Frontal cortex (tissue), 4 donors: Measurements from ENCODE around the gene ALKBH5. TPM values are rescaled to one million over a fixed set of nuclear protein-coding genes. Genes with fewer than 3 reads are reported as not detected.

Experiments
- DNase-seq, 2 donors: peaks; one replicate each; pipeline ENCODE4 v3.0.0; 2012; ENCODE audit warnings: low spot score in 2 of 2
- FAIRE-seq: peaks from 2 replicates; lab custom pipeline; 2012; peaks lifted over from hg19 to GRCh38; lab: Jason Lieb, UNC
- total RNA-seq: library from RNA; depleted of rRNA; stranded (reverse); fragments of >200 nt; gene quantifications from one replicate; pipeline ENCODE4 v1.2.3, GENCODE V29; 2014
- donor health status: control.
- donor health status: control.
- donor health status: control.

ALKBH5 gene
- total RNA-seq, 1 donor from 2014 or later: 82.7 TPM

DNA sequence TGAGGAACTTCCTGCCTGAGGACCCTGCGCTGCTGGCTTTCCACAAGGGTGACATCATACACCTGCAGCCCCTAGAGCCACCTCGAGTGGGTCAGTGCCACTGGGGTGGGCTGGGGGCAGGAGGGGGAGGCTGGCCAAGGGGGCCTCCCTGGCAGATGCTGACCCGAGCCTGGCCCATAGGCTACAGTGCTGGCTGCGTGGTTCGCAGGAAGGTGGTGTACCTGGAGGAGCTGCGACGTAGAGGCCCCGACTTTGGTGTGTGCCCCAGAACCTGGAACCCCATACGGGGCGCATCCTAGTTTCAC, 26.7 kb upstream of the ALKBH5 start:
- DNase-seq (no peak), FAIRE-seq (no peak)

DNA sequence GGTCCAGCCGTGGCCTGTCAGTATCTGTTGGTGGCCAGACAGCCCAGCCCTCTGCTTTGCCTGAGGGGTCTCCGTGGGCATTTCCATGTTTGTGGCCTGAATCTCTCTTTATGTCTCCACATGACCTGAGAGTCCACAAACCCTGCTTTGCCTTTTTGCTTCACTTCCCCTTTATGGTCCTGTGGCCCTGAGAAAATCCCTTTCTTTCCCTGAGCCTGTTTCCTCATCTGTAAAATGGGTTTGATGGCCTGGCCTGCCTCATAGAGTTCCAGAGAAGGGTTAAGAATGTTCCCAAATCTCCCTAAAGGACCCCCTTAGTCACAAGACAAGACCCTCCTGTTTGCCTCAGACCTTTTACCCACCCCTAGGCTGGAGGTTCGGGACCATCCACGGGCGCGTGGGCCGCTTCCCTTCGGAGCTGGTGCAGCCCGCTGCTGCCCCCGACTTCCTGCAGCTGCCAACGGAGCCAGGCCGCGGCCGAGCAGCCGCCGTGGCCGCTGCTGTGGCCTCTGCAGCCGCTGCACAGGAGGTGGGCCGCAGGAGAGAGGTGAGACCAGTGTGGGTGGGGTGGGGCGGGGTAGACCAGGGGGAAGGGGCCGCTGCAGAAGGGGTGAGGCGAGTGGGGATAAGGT, 26.2 kb upstream of the ALKBH5 start:
- no peak for DNase-seq
- no peak for FAIRE-seq

DNA sequence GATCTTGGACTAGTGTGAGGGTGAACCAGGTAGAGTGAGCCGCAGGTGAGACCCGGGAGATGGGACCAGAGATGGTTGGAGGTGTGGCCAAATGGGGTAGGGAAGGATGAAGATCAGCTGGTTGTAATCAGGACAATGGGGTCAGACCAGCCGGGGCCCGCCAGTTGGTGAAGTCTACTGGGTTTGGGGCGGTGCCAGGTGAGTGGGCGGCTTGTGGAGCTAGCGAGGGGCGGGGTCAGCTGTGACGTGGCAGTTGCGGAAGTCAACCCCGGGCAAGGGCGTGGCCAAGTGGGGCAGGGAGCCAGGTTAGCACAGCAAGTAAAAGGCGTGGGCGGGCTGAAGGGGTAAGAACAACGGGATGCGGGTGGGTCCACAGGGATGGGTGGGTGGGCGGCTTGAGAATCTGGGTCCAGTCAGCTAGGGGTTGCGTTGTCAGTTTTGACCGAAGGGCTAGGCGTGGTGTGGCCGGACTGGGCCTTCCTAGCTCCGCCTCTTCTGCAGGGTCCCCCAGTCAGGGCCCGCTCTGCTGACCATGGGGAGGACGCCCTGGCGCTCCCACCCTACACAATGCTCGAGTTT, 25.5 kb upstream of the ALKBH5 start:
- no peak for FAIRE-seq
- DNase-seq: peak; percentile 47 to 73

DNA sequence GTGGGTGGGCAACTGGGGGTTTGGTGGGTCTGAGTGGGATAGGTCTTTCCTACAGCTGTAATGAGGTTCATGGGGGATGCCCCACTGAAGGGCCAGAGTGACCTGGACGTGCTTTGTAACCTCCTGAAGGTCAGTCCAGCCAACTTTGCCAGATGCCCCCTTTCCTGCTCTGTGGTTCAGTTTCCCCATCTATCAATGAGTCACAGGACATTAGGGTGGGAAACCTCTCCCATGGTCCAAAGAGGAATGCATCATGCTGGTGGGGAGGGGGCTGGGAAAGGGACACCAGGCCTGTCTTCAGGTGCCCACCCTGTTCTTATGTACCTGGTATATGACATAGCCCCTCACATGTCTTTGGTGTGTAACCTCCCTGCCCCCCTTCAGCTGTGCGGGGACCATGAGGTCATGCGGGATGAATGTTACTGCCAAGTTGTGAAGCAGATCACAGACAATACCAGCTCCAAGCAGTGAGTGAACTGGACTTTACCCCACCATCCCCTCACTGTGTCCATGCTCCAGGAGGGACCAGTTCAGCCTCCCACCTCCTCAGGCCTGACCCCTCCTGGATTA, 24.0 kb upstream of the ALKBH5 start:
- no peak for FAIRE-seq

DNA sequence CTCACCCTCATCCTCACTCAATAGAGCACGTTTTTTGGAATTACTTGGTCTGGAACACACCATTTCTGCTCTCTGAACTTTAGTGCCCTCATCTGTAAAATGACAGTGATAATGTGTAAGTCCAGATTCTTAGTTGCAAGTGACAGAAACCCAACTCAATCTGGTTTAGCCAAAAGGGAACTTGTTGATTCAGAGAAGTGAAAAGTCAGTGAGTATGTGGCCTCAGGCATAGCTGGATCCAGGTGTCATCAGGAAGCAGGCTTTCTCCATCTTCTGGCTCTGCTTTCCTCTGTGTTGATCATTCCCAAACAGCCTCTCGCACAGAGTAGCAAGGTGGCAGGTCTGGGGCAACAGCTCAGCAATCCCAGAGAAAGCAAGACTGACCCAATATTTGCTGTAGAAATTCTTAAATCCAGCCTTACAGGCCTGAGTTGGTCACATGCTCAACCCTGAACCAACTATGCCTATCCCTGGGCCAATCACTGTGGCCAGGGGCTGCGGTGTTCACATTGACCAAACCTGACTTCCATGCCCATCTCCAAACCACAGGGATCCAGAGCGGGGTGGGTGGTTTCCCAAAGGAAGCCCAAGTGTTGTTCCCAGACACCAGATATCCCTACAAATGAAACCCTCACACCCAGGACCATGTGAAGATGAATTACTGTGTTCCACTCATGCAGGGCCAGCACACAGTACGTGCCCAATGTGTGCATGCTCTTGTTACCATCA, 23.3 kb upstream of the ALKBH5 start:
- no peak for FAIRE-seq
- DNase-seq: no peak

More for the DNA sequence above, 24.0 kb upstream of the ALKBH5 start:
- no peak for DNase-seq

DNA sequence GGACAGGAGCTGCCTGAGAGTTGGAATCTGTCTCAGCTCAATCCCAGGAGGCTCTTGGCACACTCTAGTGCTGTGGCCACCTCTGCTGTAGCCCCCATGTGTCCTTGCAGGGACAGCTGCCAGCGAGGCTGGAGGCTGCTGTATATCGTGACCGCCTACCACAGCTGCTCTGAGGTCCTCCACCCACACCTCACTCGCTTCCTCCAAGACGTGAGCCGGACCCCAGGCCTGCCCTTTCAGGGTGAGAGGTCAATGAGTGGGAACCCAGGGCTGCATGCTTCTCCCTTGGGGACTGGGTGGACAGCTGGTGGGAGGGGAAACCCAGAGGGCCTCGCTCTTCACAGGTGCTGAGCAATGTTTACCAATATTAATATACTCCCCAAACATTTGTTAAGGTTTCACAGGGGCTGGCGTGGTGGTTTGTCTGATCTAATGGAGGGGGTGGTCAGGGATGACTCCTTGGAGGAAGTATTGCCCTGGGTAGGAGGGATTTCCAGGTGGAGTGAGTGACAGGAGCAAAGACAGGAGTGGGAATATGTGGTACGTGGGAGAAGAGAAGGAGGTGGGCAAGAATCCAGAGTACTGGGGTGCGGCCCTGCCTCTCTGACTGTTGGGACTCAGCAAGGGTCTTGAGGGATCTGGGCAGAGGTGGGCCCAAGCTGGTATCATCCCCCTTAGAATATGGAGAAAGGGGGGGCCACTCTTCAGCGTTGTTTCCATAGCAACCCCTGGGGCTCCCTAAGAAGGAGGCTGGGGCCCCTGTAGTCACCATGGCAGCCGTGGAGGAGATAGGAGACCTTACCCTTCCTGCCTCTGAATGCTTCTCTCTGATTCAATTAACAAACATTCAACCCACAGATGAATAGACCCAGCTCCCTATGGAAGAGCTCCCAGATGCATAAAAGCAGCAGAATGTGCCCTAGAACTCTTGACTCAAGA, 22.2 kb upstream of the ALKBH5 start:
- DNase-seq: no peak
- FAIRE-seq: no peak

DNA sequence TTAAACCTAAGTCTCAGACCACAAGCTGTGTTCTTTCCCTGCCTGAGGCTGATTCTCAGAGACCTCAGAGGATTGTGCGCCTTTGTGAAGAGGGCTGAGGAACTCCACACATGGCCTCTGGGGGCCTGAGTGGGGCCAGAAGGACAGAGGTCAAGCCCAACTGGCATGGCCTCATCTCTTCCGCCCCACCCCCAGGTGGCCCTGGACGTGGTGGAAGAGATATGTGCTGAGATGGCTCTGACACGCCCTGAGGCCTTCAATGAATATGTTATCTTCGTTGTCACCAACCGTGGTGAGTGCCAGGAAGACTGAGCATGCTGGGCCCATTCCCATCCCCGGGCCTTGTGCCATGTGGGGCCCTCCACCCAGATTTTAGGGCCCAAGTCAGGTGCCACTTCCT, 20.1 kb upstream of the ALKBH5 start:
- FAIRE-seq (no peak), DNase-seq (no peak)

DNA sequence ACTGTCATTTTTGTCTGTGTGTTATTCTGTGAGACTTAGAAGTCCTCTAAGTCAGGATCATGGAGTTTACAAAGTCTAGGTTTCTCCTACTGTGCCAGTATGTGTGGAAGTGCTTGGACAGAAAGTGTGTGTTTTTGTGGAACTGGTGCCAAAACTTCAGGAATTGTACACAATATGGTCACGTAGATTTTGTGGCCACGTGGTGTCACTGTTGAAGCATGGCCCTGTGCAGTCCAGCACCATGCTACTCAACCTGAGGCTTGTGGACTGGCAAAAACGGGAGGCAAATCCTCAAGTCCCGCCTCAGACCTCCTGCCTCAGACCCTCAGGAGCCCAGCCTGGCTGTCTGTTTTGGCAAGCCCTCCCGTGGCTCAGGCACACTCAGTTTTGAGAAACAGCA, 16.7 kb upstream of the ALKBH5 start:
- DNase-seq (no peak), FAIRE-seq (no peak)

DNA sequence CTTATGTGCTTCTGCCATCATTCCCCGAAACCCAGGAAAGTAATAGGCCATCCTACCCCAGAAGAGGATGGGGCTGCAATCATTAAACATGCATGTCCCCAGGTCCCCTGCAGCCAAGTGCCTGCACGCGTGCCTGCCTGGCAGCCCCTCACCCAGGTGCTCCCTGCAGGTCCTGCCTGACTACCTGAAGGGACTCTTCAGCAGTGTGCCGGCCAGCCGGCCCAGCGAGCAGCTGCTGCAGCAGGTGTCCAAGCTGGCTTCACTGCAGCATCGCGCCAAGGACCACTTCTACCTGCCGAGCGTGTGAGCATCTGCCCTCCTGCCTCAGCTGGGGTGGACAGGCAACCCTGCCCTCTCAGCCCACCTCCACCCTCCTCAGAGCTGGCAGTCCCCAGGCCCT, 16.2 kb upstream of the ALKBH5 start:
- DNase-seq (no peak), FAIRE-seq (no peak)

DNA sequence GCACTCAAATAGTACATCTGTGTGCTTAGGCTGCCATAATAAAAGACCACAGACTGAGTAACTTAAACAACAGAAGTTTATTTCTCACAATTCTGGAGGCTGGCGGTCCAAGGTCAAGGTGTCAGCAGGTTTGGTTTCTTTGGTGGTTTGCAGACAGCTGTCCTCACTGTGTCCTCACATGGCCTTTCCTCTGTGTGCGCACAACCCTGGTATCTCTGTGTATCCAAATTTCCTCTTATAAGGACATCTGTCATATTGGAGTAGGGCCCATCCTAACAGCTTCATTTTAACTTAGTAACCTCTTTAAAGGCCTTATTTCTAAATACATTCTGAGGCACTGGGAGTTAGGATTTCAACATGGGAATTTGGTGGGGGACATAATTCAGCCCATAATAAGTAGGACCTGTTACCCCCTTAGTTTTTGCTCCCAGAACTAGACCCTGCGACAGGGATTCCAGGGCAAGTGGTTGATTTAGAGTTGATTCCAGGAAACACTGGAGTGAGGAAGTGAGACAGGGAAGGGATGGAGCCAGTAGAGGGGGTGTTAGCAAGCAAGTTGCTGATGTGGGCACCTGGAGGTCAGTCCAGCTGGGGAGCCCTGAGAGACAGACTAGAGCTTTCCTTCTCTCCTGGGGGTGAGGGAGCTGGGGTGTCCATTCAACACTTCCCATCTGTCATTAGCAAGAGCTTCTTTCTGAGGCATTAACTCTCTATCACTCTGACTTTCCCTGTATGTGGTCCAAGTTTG, 10.9 kb upstream of the ALKBH5 start:
- no peak for FAIRE-seq
- DNase-seq: no peak

DNA sequence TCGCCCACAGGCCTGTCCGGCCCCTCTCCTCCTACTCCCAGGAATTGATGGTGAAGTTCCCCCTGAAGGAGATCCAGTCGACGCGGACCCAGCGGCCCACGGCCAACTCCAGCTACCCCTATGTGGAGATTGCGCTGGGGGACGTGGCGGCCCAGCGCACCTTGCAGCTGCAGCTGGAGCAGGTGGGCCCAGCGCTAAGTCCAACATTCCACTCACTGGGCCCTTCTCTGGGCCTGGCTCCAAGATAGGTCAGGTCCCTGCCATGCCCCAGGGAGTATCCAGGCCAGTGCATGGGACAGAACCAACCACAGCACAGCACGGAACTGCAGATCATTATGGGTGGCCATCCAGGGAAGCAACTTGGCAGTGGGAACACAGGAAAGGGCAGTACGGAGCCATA, 9.9 kb upstream of the ALKBH5 start:
- no peak for FAIRE-seq
- no peak for DNase-seq

DNA sequence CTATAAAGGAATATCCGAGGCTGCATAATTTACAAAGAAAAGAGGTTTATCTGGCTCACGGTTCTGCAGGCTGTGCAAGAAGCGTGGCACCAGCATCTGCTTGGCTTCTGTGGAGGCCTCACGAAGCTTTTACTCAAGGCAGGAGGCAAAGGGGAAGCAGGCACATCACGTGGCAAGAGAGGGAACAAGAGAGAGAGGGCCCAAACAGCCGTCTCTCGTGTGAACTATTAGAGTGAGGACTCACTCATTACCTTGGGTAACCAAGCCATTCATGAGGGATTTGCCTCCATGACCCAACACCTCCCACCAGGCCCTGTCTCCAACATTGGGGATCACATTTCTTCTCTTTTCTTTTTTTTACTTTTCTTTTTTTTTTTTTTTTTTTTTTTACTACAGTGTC, 7.5 kb upstream of the ALKBH5 start:
- FAIRE-seq (no peak), DNase-seq (no peak)

DNA sequence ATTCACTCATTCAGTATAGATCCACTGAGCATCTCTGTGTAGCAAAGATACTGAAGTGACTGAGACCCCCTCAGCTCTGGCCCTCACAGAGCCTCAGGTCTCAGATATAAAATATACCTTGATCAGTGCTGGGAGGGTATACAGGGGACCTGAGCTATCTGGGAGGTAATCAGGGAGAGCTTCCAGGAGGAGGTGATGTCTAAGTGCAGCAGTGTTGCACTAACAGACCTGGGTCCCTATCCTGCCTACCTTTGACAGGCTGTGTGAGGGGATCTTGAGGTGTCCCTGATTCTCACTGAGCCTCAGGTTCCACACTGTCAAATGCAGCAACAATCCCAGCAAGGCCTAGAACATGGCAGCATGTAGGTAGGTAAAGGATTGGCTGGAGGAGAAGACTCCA, 6.5 kb upstream of the ALKBH5 start:
- DNase-seq: no peak
- FAIRE-seq: no peak

DNA sequence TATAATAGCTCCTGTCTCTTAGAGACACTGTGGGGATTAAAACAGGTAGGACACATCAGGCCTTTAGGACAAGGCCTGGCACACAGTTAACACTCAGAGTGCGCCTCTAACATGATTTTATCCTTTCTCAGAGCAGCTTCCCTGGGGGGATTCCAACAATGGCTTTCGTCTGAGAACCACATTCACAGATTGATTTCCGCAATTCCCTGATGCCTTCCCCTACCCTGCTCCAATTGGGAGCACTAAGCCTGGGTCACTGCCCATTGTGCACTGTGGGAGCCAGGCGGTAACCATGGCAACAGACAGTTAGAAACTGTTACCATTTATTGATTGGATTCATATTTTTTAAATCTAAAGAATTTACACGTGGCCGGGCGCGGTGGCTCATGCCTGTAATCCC, 5.9 kb upstream of the ALKBH5 start:
- DNase-seq (no peak), FAIRE-seq (no peak)

DNA sequence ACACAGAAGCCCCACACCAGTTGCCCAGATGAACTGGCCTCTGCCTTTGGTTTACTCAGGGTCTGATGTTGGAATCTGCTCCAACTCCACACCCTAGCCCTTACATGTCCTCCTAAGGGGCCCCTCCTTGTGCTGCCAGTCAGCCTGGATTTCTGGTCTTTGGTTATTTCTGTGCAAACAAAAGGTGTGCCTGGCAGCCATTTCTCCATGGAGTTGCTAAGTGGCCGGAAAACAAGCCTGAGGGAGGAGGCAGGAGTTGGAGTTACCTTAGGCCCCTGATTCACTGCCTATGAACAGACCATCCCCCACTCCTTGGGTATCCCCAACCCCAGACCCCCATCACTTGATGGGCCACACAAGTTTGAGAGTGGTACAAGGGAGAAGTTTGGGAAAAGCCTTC, 4.4 kb upstream of the ALKBH5 start:
- no peak for FAIRE-seq

DNA sequence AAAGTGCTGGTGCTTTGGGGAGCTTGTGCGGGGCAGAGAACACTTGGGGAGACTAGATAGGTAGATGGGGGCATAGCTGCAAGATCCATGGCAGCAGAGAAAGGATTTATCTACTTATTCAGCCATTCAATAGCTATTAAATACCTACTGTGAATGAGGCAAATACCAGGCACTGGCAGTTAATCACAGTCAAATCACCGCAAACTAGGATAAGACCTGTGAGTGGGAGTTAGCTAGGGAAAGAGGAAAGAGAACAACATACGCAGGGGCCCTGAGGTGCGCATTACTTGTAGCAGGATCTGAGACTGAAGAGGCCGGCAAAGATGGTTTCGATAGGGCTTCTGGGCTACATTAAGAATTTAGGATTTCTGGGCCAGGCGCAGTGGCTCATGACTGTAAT, 3.8 kb upstream of the ALKBH5 start:
- no peak for DNase-seq
- no peak for FAIRE-seq

More for the DNA sequence above, 4.4 kb upstream of the ALKBH5 start:
- DNase-seq: no peak

DNA sequence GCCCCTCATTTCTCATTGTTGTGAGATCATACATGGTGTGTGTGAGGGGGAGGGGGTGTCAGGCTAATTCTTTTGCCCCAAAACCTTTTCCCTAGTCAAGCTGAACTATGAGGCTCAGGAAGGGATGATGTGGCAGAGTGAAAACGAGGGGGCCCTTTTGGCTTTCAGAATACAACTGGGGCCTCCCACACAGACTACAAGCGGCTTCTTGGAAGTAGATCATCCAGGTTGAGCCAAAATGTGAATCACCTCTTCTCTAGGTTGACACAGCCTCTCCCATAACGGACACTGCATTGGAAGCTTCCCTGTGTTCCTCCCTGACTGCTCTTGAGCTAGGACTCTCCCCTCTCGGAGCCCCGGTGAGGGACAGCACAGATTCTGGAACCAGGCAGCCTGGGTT, 2.3 kb upstream of the ALKBH5 start:
- FAIRE-seq (no peak), DNase-seq (no peak)

DNA sequence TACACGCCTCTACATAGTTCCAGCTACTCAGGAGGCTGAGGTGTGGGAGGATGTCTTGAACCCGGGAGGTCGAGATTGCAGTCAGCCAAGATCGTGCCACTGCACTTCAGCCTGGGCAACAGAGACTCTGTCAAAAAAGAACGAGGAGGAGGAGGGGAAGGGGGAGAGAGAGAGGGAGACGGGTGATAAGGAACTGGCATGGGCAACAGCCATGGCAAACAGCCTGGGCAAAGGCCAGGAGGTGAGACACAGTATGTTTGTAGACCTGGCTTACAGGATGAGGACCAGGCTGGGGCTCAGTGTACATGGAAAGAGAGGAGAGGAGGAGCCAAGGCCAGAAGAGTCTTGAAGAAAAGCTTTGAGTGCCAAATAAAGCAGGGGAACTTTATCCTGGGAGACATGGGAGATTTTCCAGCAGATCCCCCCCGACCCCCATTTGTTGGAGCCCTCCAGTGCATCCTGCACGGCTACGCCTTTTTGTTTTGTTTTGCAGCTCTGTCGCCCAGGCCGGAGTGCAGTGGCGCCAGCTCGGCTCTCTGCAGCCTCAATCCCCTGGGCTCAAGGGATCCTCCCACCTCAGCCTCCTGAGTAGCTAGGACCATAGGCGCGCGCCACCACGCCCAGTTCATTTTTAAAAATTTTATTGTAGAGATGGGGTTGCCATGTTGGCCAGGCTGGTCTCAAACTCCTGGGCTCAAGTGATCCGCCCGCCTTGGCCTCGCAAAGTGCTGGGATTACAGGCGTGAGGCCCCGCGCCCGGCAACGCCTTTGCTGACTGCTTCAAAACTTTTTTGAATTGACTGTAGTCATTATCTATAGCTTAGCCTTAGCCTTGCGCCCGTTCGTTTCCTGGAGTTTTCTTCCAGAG, 1.3 kb upstream of the ALKBH5 start:
- FAIRE-seq (no peak), DNase-seq (no peak)

DNA sequence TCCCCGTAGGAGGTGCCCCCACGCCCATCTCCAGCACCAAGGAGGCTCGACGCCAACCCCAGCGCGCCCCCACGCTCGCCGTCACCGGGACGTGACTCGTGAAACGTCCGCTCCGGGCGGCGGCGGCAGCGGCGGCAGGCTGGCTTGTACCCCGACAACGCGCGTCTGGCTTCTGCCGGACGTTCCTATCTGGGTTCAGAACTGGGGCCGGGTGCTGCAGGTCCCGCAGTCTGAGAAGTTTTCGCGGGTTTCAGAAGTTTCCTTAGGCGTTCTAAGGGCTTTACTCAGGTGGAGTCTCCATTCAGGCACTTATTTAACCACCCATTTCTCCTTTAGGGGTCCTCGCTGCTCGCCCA, 672 bp upstream of the ALKBH5 start:
- FAIRE-seq (no peak), DNase-seq (peak in 1 of 2 donors; percentile 82)
